NCI-H2196 (cell line): ENCODE measurements around the gene PLCB2.
A peak's percentile ranks its signal among the peaks of the same experiment; 100 is the strongest.

ENCODE experiments used
- DNase-seq: peaks from one replicate; lab custom pipeline; 2025; ENCODE audit not compliant: unreplicated experiment; lab: John Stamatoyannopoulos, UW

The PLCB2 gene

GRCh38 chr15:40325700-40326099 lies 18.0 kb upstream of the PLCB2 start:
- no peak for DNase-seq

GRCh38 chr15:40325188-40325587 lies 17.5 kb upstream of the PLCB2 start:
- no peak for DNase-seq

GRCh38 chr15:40323953-40324937 lies 16.5 kb upstream of the PLCB2 start:
- no peak for DNase-seq

- DNase-seq = peak; percentile 77
Observed at GRCh38 chr15:40323239-40323952, 15.7 kb upstream of the PLCB2 start, which contains the start of gene INAFM2. TSS of gene INAFM2 (plus strand) at chr15:40323692. CDS start at chr15:40324056, 364 bp downstream.

GRCh38 chr15:40322531-40323238 lies 14.9 kb upstream of the PLCB2 start:
- DNase-seq = no peak

GRCh38 chr15:40320931-40321371 lies 13.2 kb upstream of the PLCB2 start:
- DNase-seq = peak; percentile 30

GRCh38 chr15:40320409-40320808 lies 12.7 kb upstream of the PLCB2 start:
- DNase-seq = no peak

GRCh38 chr15:40317580-40317979 lies 9.8 kb upstream of the PLCB2 start:
- no peak for DNase-seq

GRCh38 chr15:40316931-40317330 lies 9.2 kb upstream of the PLCB2 start:
- DNase-seq = no peak

GRCh38 chr15:40314723-40315276 lies 7.1 kb upstream of the PLCB2 start:
- DNase-seq = no peak

GRCh38 chr15:40313531-40314398 lies 6.0 kb upstream of the PLCB2 start:
- peak; percentile 49 for DNase-seq

- no peak for DNase-seq
Observed at GRCh38 chr15:40312370-40313158, 4.8 kb upstream of the PLCB2 start.

- DNase-seq = no peak
Observed at GRCh38 chr15:40310993-40311392, 3.3 kb upstream of the PLCB2 start.

GRCh38 chr15:40310001-40310959 lies 2.5 kb upstream of the PLCB2 start:
- DNase-seq = peak; percentile 3

- DNase-seq = no peak
Observed at GRCh38 chr15:40309344-40309862, 1.7 kb upstream of the PLCB2 start.

GRCh38 chr15:40306908-40307307 lies 827 bp downstream of the PLCB2 start:
- DNase-seq = no peak

GRCh38 chr15:40306371-40306770 lies 1.4 kb downstream of the PLCB2 start:
- no peak for DNase-seq

- DNase-seq = no peak
Observed at GRCh38 chr15:40305281-40305680, 2.5 kb downstream of the PLCB2 start.
